ENCODE results near the gene MAPK10.

- TF ChIP-seq CTCF (conservative IDR thresholded peaks at IDR 0.05), result no peak
- no peak for TF ChIP-seq ZFX (IDR thresholded peaks at IDR 0.05)
These were observed 348.7 kb downstream of the MAPK10 start for GRCh38 chr4:86011117-86011516.

Data from C4-2B (cell line).